Endodermal cell (in vitro differentiated cells): ENCODE data around the gene CLDN6. TPM values are rescaled to one million over a fixed set of nuclear protein-coding genes. Genes with fewer than 3 reads are reported as not detected.
A peak's percentile ranks its signal among the peaks of the same experiment; 100 is the strongest.

Experiments used
- DNase-seq: peaks from one replicate; pipeline ENCODE4 v3.0.0-alpha.2; 2017
- H3K27ac ChIP-seq: 2 replicates; pipeline ENCODE4 v1.5.1; 2013; ENCODE audit warnings: mild to moderate bottlenecking, low read depth, low read length, moderate library complexity
- H3K27me3 ChIP-seq: 2 replicates; pipeline ENCODE4 v1.6.1; 2013; ENCODE audit warnings: mild to moderate bottlenecking, low read length, moderate library complexity; ENCODE audit not compliant: insufficient read depth, control insufficient read depth, poor library complexity, severe bottlenecking
- H3K36me3 ChIP-seq: 2 replicates; pipeline ENCODE4 v1.7.0; 2013; ENCODE audit warnings: mild to moderate bottlenecking, low read length, moderate library complexity; ENCODE audit not compliant: control insufficient read depth, insufficient read depth
- H3K4me1 ChIP-seq: one replicate; pipeline ENCODE4 v1.7.0; 2013; ENCODE audit warnings: low read length; ENCODE audit not compliant: control insufficient read depth, insufficient read depth
- H3K4me3 ChIP-seq: 2 replicates; pipeline ENCODE4 v1.5.1; 2013; ENCODE audit warnings: mild to moderate bottlenecking, low read length, moderate library complexity
- H3K9ac ChIP-seq: 2 replicates; pipeline ENCODE4 v1.6.1; 2013; ENCODE audit warnings: mild to moderate bottlenecking, low read length, moderate library complexity; ENCODE audit not compliant: poor library complexity, severe bottlenecking; ENCODE audit errors: extremely low read depth
- H3K9me3 ChIP-seq: 2 replicates; pipeline ENCODE4 v1.6.1; 2013; ENCODE audit warnings: mild to moderate bottlenecking, low read length, moderate library complexity; ENCODE audit not compliant: control insufficient read depth
- H3K27ac Mint-ChIP-seq: 2 replicates; pipeline ENCODE4 v1.8.0; 2020; ENCODE audit warnings: mixed read lengths
- H3K27me3 Mint-ChIP-seq: 2 replicates; pipeline ENCODE4 v1.8.0; 2021; ENCODE audit warnings: mild to moderate bottlenecking, mixed read lengths; ENCODE audit not compliant: insufficient read depth
- H3K36me3 Mint-ChIP-seq: 2 replicates; pipeline ENCODE4 v1.8.0; 2020; ENCODE audit warnings: low read depth, mixed read lengths
- H3K4me1 Mint-ChIP-seq: 2 replicates; pipeline ENCODE4 v1.8.0; 2020; ENCODE audit warnings: mixed read lengths
- H3K4me3 Mint-ChIP-seq: 2 replicates; pipeline ENCODE4 v1.8.0; 2020; ENCODE audit warnings: mild to moderate bottlenecking, moderate library complexity, mixed read lengths
- H3K9me3 Mint-ChIP-seq: 2 replicates; pipeline ENCODE4 v1.8.0; 2020; ENCODE audit warnings: mild to moderate bottlenecking, mixed read lengths
- WGBS, 2 experiments: methylation state at CpG; one replicate each; pipeline versions ENCODE4 v1.1.5 to v1.1.7; 2013; ENCODE audit warnings: missing lambda C conversion rate in 2 of 2, mixed read lengths in 1 of 2; ENCODE audit not compliant: insufficient coverage in 1 of 2, insufficient read length in 1 of 2; 5-methylcytosine and 5-hydroxymethylcytosine counted together
- total RNA-seq, 2 donors: library from RNA; stranded (reverse); fragmentation: NEBNext Ultra II Directional in 1 of 2; extraction: Animal tissue kit (Norgen Biotek cat#: 25700) in 1 of 2; gene quantifications; 2 replicates in 1 of 2; 3 replicates in 1 of 2; pipeline ENCODE4 v1.2.1, GENCODE V29; 2021
- TF ChIP-seq, protein P1 (sequence below): fragments of 200-600 bp; sonication (generic); conservative IDR thresholded peaks from 2 replicates; pipeline ENCODE4 v1.5.0; 2021; ENCODE audit warnings: antibody characterized with exemption, mild to moderate bottlenecking

Gene CLDN6
- total RNA-seq, 2 donors from 2014 or later, result 404 to 572 TPM

DNA sequence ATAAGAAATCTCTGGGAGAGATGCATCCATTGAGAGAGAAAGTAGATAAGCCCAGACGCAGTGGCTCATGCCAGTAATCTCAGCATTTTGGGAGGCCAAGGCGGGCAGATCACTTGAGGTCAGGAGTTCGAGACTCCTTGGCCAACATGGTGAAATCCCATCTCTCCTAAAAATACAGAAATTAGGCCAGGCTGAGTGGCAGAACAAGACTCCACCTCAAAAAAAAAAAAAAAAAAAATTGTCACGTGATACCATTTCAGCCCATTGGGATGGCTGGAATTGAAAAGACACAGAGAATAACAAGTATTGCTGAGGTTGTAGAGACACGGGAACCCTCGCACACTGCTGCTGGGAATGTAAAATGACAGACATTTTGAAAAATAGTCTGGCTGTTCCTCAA, 44.6 kb upstream of the CLDN6 start:
- Histone ChIP-seq H3K27ac (no peak overlapping the region), H3K4me1 (no peaks in the 10 kb centered on the region), H3K36me3 (no peaks in the 10 kb centered on the region), H3K9me3 (no peaks in the 10 kb centered on the region), H3K27me3 (peaks cover 4% of the 10 kb centered on the region), H3K9ac (no peak overlapping the region), H3K4me3 (no peak overlapping the region)
- H3K4me1 Mint-ChIP-seq, result peaks cover 7% of the 10 kb centered on the region
- TF ChIP-seq, protein P1, sequence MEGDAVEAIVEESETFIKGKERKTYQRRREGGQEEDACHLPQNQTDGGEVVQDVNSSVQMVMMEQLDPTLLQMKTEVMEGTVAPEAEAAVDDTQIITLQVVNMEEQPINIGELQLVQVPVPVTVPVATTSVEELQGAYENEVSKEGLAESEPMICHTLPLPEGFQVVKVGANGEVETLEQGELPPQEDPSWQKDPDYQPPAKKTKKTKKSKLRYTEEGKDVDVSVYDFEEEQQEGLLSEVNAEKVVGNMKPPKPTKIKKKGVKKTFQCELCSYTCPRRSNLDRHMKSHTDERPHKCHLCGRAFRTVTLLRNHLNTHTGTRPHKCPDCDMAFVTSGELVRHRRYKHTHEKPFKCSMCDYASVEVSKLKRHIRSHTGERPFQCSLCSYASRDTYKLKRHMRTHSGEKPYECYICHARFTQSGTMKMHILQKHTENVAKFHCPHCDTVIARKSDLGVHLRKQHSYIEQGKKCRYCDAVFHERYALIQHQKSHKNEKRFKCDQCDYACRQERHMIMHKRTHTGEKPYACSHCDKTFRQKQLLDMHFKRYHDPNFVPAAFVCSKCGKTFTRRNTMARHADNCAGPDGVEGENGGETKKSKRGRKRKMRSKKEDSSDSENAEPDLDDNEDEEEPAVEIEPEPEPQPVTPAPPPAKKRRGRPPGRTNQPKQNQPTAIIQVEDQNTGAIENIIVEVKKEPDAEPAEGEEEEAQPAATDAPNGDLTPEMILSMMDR, result no peak
- no peaks in the 10 kb centered on the region for H3K9me3 Mint-ChIP-seq
- H3K27ac Mint-ChIP-seq, result no peak overlapping the region
- no peak overlapping the region for H3K4me3 Mint-ChIP-seq
- WGBS, 2 experiments, result 90% methylated on average over 4 to 6 of the region's 6 CpGs
- H3K36me3 Mint-ChIP-seq, result no peaks in the 10 kb centered on the region
- no peak for DNase-seq
- peaks cover 14% of the 10 kb centered on the region for H3K27me3 Mint-ChIP-seq

DNA sequence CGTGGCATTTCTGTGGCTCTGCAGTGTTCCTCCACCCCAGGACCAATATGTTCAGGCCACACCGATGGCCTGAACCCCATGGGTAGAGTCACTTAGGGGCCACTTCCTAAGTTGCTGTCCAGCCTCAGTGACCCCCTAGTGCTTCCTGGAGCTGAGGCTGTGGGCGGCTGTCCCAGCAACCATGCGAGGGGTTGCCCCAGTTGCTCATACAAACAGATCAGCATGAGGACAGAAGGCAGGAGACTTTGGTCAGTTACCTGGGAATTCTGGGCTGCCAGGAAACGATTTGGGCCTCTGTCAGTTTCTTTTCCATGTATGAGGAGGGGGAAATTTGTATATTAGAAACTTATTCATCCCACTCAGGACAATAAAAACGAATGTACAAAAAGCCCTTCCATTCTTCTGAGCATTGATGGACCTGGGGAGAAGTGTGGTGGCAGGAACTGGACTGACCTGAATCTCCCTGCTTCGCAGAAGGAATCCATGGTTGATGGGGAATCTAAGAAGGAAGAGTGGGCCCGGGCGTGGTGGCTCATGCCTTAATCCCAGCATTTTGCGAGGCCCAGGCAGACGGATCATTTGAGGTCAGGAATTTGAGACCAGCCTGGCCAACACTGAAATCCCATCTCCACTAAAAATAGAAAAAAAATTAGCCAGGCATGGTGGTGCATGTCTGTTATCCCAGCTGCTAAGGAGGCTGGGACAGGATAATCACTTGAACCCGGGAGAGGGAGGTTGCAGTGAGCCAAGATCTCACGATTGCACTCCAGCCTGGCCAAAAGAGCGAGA, 42.5 kb upstream of the CLDN6 start:
- Histone ChIP-seq H3K4me3 (no peak overlapping the region), H3K27me3 (peaks cover 4% of the 10 kb centered on the region), H3K9me3 (no peaks in the 10 kb centered on the region), H3K9ac (no peak overlapping the region), H3K27ac (no peak overlapping the region), H3K4me1 (no peaks in the 10 kb centered on the region), H3K36me3 (no peaks in the 10 kb centered on the region)
- Mint-ChIP-seq H3K4me1 (peaks cover 7% of the 10 kb centered on the region), H3K9me3 (no peaks in the 10 kb centered on the region), H3K36me3 (peaks cover 1% of the 10 kb centered on the region), H3K4me3 (peak overlapping the region; percentile 72), H3K27me3 (peaks cover 23% of the 10 kb centered on the region), H3K27ac (no peak overlapping the region)
- TF ChIP-seq, protein P1, result no peak
- DNase-seq, result no peak
- WGBS, 2 experiments, result 86 to 91% methylated on average over 8 to 13 of the region's 14 CpGs

DNA sequence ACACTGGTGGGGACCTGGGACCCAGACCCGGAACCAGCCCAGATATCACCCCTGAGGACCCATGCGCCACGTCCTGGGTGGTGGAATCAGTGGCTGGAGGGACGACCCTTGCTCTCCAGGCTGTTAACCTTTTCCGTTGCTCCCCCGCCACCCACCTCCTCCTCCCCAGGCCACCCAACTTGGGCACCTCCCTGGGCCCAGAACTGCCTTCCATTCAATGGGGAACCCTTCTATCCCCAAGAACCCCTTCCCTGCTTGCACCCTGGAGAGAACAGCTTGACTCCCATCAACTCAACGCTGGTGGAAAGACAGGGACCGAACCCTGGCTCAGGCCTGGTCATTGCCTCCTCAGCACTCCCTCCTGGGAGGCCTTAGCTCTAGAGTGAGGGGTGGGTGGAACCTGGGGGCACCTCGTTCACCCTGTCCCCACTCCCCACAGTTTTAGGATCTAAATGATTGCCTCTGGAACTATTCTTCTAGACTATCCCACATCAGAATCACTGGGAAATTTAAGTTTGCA, 41.8 kb upstream of the CLDN6 start:
- Histone ChIP-seq H3K36me3 (no peaks in the 10 kb centered on the region), H3K4me1 (no peaks in the 10 kb centered on the region), H3K27me3 (peaks cover 4% of the 10 kb centered on the region), H3K27ac (no peak overlapping the region), H3K9ac (peak overlapping the region; percentile 25), H3K4me3 (peak overlapping the region; percentile 81), H3K9me3 (no peaks in the 10 kb centered on the region)
- DNase-seq, result no peak
- Mint-ChIP-seq H3K4me3 (peak overlapping the region; percentile 72), H3K27ac (peak overlapping the region; percentile 94), H3K36me3 (peaks cover 6% of the 10 kb centered on the region), H3K9me3 (no peaks in the 10 kb centered on the region), H3K4me1 (peaks cover 7% of the 10 kb centered on the region), H3K27me3 (peaks cover 24% of the 10 kb centered on the region)
- WGBS, 2 experiments, result 76 to 84% methylated on average over 5 to 9 of the region's 9 CpGs
- TF ChIP-seq, protein P1, result no peak
